ENCODE measurements around the gene LCN1. TPM values are rescaled to one million over a fixed set of nuclear protein-coding genes. Genes with fewer than 3 reads are reported as not detected.

Gene LCN1
- total RNA-seq, 4 donors from 2014 or later: not detected

DNA sequence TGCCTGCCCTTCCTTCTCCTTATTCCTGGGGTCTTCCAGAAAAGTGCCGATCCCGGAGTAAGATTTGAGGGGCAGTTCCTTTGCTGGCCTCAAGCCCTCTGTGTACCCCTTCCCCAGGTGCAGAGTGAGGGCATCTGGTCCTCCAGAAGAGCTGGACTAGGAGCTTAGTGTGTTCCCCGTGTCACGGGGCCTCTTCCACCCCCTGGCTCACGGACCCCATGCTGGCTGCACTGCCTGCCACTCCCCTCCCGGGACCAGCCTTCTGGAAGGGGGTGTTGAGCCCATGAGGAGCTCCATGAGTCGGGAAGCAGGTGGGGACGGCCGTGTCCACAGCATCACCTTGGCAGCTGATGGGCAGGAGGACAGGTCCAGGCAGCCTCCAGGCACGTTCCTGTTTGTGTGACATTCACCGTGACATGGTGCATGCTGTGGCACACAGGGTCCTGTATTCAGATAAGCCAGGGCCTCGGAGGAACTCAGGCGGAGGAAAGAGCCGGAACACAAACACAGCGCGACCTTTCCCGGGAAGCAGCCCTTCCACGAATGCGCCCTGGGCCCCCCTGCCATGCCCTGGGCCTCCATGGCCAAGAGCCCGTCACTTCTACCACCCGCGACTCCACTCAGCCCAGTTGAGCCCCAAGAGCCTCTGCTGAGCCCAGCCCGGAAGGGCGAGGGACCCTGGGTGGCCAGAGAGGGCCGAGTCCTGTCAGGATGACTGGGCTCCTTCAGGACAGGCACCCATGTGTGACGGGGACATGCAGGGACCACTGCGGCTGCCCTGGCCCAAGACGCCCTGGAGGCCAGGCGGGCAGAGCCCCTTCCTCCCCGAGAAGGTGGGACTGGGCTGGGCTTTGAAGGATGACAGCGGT is 5.9 kb upstream of the LCN1 start:
- peaks cover 0 to 26% (median 0%) of the 10 kb centered on the region in 4 donors for H3K27me3 ChIP-seq
- TF ChIP-seq POLR2A (IDR thresholded peaks at IDR 0.05) (no peak), CTCF (IDR thresholded peaks at IDR 0.05) (no peak)
- no peaks in the 10 kb centered on the region for H3K9me3 ChIP-seq
- 41 to 63% methylated on average over 7 to 12 of the region's 31 CpGs for WGBS, 2 donors
- no peaks in the 10 kb centered on the region for H3K36me3 ChIP-seq
- no peak for DNase-seq
- no peak overlapping the region for H3K27ac ChIP-seq
- intact Hi-C loops (cut with DNase I): no loop called here
- no peak overlapping the region for H3K4me3 ChIP-seq
- H3K4me1 ChIP-seq: no peaks in the 10 kb centered on the region

GRCh38 chr9:135516132-135516860 is 4.9 kb upstream of the LCN1 start:
- peaks cover 0 to 34% (median 0%) of the 10 kb centered on the region in 4 donors for H3K27me3 ChIP-seq
- WGBS, 2 donors: 58 to 83% methylated on average over 1 to 13 of the region's 25 CpGs
- intact Hi-C loops (cut with DNase I): no loop called here
- no peaks in the 10 kb centered on the region for H3K36me3 ChIP-seq
- TF ChIP-seq CTCF (IDR thresholded peaks at IDR 0.05): no peak
- TF ChIP-seq POLR2A (IDR thresholded peaks at IDR 0.05): no peak
- DNase-seq: no peak
- H3K27ac ChIP-seq: no peak overlapping the region
- H3K9me3 ChIP-seq: no peaks in the 10 kb centered on the region
- no peaks in the 10 kb centered on the region for H3K4me1 ChIP-seq
- H3K4me3 ChIP-seq: no peak overlapping the region

GRCh38 chr9:135517407-135517822 is 3.8 kb upstream of the LCN1 start:
- Histone ChIP-seq H3K4me3 (no peak overlapping the region), H3K36me3 (no peaks in the 10 kb centered on the region), H3K27me3 (peaks cover 0 to 45% (median 0%) of the 10 kb centered on the region in 4 donors), H3K4me1 (no peaks in the 10 kb centered on the region), H3K9me3 (no peaks in the 10 kb centered on the region), H3K27ac (no peak overlapping the region)
- intact Hi-C loops (cut with DNase I): no loop called here
- 77 to 98% methylated on average over 4 to 7 of the region's 24 CpGs for WGBS, 2 donors
- no peak for DNase-seq
- TF ChIP-seq CTCF (IDR thresholded peaks at IDR 0.05): no peak
- TF ChIP-seq POLR2A (IDR thresholded peaks at IDR 0.05): no peak

- 91 to 95% methylated on average over 10 of the region's 10 CpGs for WGBS, 2 donors
- DNase-seq: no peak
- no peaks in the 10 kb centered on the region for H3K36me3 ChIP-seq
- TF ChIP-seq CTCF (IDR thresholded peaks at IDR 0.05) (no peak), POLR2A (IDR thresholded peaks at IDR 0.05) (no peak)
- intact Hi-C loops (cut with DNase I): no loop called here
- H3K4me3 ChIP-seq: no peak overlapping the region
- no peaks in the 10 kb centered on the region for H3K4me1 ChIP-seq
- no peaks in the 10 kb centered on the region for H3K9me3 ChIP-seq
- no peak overlapping the region for H3K27ac ChIP-seq
- H3K27me3 ChIP-seq: peaks cover 0 to 64% (median 0%) of the 10 kb centered on the region in 4 donors
Observed at GRCh38 chr9:135519179-135519971, 1.9 kb upstream of the LCN1 start.

Measured in esophagus squamous epithelium (tissue), 5 donors.